OCI-LY1 (cell line): ENCODE results near the gene FNDC3A.

Source experiments
- EZH2 ChIP-seq: fragments of 200-600 bp; sonication (generic), shearing (Covaris generic); IDR thresholded peaks from 2 replicates; pipeline ENCODE4 v1.8.0; 2017; ENCODE audit warnings: borderline replicate concordance, mixed run types, mild to moderate bottlenecking, antibody characterized with exemption, low read length, moderate library complexity, mixed read lengths
- TF ChIP-seq, protein P1 (sequence below): fragments of 200-600 bp; sonication (generic), shearing (Covaris generic); IDR thresholded peaks from 2 replicates; pipeline ENCODE4 v1.5.1; 2017; ENCODE audit warnings: mild to moderate bottlenecking, antibody characterized with exemption, low read length, moderate library complexity, mixed read lengths

- TF ChIP-seq, protein P1, sequence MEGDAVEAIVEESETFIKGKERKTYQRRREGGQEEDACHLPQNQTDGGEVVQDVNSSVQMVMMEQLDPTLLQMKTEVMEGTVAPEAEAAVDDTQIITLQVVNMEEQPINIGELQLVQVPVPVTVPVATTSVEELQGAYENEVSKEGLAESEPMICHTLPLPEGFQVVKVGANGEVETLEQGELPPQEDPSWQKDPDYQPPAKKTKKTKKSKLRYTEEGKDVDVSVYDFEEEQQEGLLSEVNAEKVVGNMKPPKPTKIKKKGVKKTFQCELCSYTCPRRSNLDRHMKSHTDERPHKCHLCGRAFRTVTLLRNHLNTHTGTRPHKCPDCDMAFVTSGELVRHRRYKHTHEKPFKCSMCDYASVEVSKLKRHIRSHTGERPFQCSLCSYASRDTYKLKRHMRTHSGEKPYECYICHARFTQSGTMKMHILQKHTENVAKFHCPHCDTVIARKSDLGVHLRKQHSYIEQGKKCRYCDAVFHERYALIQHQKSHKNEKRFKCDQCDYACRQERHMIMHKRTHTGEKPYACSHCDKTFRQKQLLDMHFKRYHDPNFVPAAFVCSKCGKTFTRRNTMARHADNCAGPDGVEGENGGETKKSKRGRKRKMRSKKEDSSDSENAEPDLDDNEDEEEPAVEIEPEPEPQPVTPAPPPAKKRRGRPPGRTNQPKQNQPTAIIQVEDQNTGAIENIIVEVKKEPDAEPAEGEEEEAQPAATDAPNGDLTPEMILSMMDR, result no peak
- no peak for TF ChIP-seq EZH2
Observed at GRCh38 chr13:49226613-49227012, 250.9 kb downstream of the FNDC3A start.
